H1 (cell line): ENCODE measurements around the gene TMEM204. TPM values are rescaled to one million over a fixed set of nuclear protein-coding genes. Genes with fewer than 3 reads are reported as not detected.

Source experiments
- CTCF ChIA-PET: fragments of 300-600 bp; sonication (Branson Sonifier 250); formaldehyde crosslinking; loops from one replicate; lab custom pipeline; 2021; ENCODE audit not compliant: partially characterized antibody; lab: Charles Lee
- POLR2A ChIA-PET: fragments of 300-600 bp; sonication (Branson Sonifier 250); formaldehyde crosslinking; loops from one replicate; lab custom pipeline; 2021; ENCODE audit warnings: inconsistent platforms; ENCODE audit not compliant: partially characterized antibody; lab: Charles Lee
- DNase-seq, 2 experiments: peaks; one replicate each; pipeline versions ENCODE4 v3.0.0 to v3.0.0-alpha.2; 2010 to 2022; ENCODE audit warnings: low spot score in 2 of 2, low read depth in 1 of 2, mixed read lengths in 1 of 2
- FAIRE-seq: peaks from 2 replicates; lab custom pipeline; 2011; peaks lifted over from hg19 to GRCh38; lab: Jason Lieb, UNC
- H2AFZ ChIP-seq: 2 replicates; pipeline ENCODE4 v1.8.1; 2012; ENCODE audit warnings: low read length, inconsistent platforms
- H2AK5ac ChIP-seq: 2 replicates; pipeline ENCODE4 v1.6.1; 2013; ENCODE audit warnings: low read depth, low read length
- H2BK120ac ChIP-seq: replicated peaks from 2 replicates; pipeline ENCODE3; 2013; ENCODE audit warnings: low read depth, low read length, inconsistent platforms
- H2BK12ac ChIP-seq: 2 replicates; pipeline ENCODE4 v1.6.1; 2013; ENCODE audit warnings: low read depth, low read length
- H2BK15ac ChIP-seq: 2 replicates; pipeline ENCODE4 v1.6.1; 2013; ENCODE audit warnings: low read length
- H2BK20ac ChIP-seq: 2 replicates; pipeline ENCODE4 v1.6.1; 2013; ENCODE audit warnings: low read length
- H2BK5ac ChIP-seq: 2 replicates; pipeline ENCODE4 v1.6.1; 2013; ENCODE audit warnings: low read depth, low read length
- H3K14ac ChIP-seq: 2 replicates; pipeline ENCODE4 v1.6.1; 2013; ENCODE audit warnings: inconsistent platforms; ENCODE audit not compliant: insufficient read length
- H3K18ac ChIP-seq: 2 replicates; pipeline ENCODE4 v1.6.1; 2013; ENCODE audit warnings: low read length; ENCODE audit errors: extremely low read depth
- H3K23ac ChIP-seq: 2 replicates; pipeline ENCODE4 v1.6.1; 2013; ENCODE audit warnings: inconsistent platforms; ENCODE audit not compliant: insufficient read length
- H3K23me2 ChIP-seq: 2 replicates; pipeline ENCODE4 v1.6.1; 2013; ENCODE audit warnings: low read depth, low read length
- H3K27ac ChIP-seq: 2 replicates; pipeline ENCODE4 v1.6.1; 2011; ENCODE audit warnings: low read depth, low read length, inconsistent platforms
- H3K27me3 ChIP-seq, 4 experiments: replicated peaks in 1 of 4; 1 replicate in 1 of 4; 2 replicates in 3 of 4; pipeline versions ENCODE4 v1.6.1 to v1.8.1; 2011 to 2013; ENCODE audit warnings: low read length in 3 of 4, mild to moderate bottlenecking in 3 of 4, inconsistent platforms in 2 of 4, mixed read lengths in 2 of 4, moderate library complexity in 1 of 4; ENCODE audit not compliant: control insufficient read depth in 3 of 4, insufficient read depth in 3 of 4; ENCODE audit errors: extremely low read depth in 1 of 4
- H3K36me3 ChIP-seq, 4 experiments: 2 replicates each; pipeline versions ENCODE4 v1.6.1 to v1.8.1; 2011 to 2013; ENCODE audit warnings: mild to moderate bottlenecking in 4 of 4, low read length in 3 of 4, moderate library complexity in 2 of 4, control low read depth in 1 of 4, inconsistent platforms in 1 of 4; ENCODE audit not compliant: insufficient read depth in 4 of 4, control insufficient read depth in 2 of 4
- H3K4ac ChIP-seq: replicated peaks from 2 replicates; pipeline ENCODE3; 2013; ENCODE audit warnings: low read length, low read depth, mixed read lengths, inconsistent platforms; ENCODE audit not compliant: insufficient read length
- H3K4me1 ChIP-seq, 4 experiments: replicated peaks in 1 of 4; 1 replicate in 1 of 4; 2 replicates in 3 of 4; pipeline versions ENCODE4 v1.6.1 to v1.8.1; 2011 to 2013; ENCODE audit warnings: low read length in 3 of 4, inconsistent platforms in 2 of 4, mixed read lengths in 1 of 4; ENCODE audit not compliant: insufficient read depth in 4 of 4, control insufficient read depth in 3 of 4
- H3K4me2 ChIP-seq, 2 experiments: 2 replicates each; pipeline versions ENCODE4 v1.6.1 to v1.8.1; 2011 to 2013; ENCODE audit warnings: low read depth in 2 of 2, low read length in 2 of 2, control low read depth in 1 of 2, inconsistent platforms in 1 of 2, mild to moderate bottlenecking in 1 of 2; ENCODE audit not compliant: insufficient read depth in 1 of 2
- H3K4me3 ChIP-seq, 4 experiments: fragments of 200-600, 300-600 bp in 1 of 4; sonication (generic), shearing (Covaris generic), sonication (Bioruptor Twin) in 1 of 4; 2 replicates each; pipeline versions ENCODE4 v1.5.1 to v1.8.1; 2011 to 2016; ENCODE audit warnings: low read length in 4 of 4, low read depth in 3 of 4, control low read depth in 2 of 4, inconsistent platforms in 2 of 4, mild to moderate bottlenecking in 2 of 4, mixed read lengths in 1 of 4, moderate library complexity in 1 of 4; ENCODE audit not compliant: insufficient read depth in 2 of 4; ENCODE audit errors: extremely low read depth in 1 of 4
- H3K56ac ChIP-seq: replicated peaks from 2 replicates; pipeline ENCODE3; 2013; ENCODE audit warnings: low read depth, mild to moderate bottlenecking, mixed read lengths, low read length, inconsistent platforms; ENCODE audit not compliant: insufficient read length
- H3K79me1 ChIP-seq: 2 replicates; pipeline ENCODE4 v1.6.1; 2013; ENCODE audit warnings: low read depth, low read length, control low read depth
- H3K79me2 ChIP-seq, 2 experiments: 2 replicates each; pipeline versions ENCODE4 v1.6.1 to v1.8.1; 2012 to 2013; ENCODE audit warnings: low read length in 2 of 2, mild to moderate bottlenecking in 2 of 2, inconsistent platforms in 1 of 2; ENCODE audit not compliant: insufficient read depth in 2 of 2, control insufficient read depth in 1 of 2
- H3K9ac ChIP-seq, 4 experiments: replicated peaks in 1 of 4; 1 replicate in 1 of 4; 2 replicates in 3 of 4; pipeline versions ENCODE4 v1.6.1 to v1.8.1; 2011 to 2013; ENCODE audit warnings: low read depth in 3 of 4, low read length in 3 of 4, control low read depth in 2 of 4, mild to moderate bottlenecking in 2 of 4, moderate library complexity in 2 of 4, inconsistent platforms in 1 of 4; ENCODE audit errors: extremely low read depth in 1 of 4
- H3K9me3 ChIP-seq, 2 experiments: 2 replicates each; pipeline versions ENCODE4 v1.6.1 to v1.8.1; 2012 to 2013; ENCODE audit warnings: mild to moderate bottlenecking in 2 of 2, moderate library complexity in 2 of 2, control low read depth in 1 of 2, inconsistent platforms in 1 of 2, low read depth in 1 of 2, low read length in 1 of 2, mixed read lengths in 1 of 2; ENCODE audit not compliant: insufficient read depth in 2 of 2
- H4K20me1 ChIP-seq, 2 experiments: replicated peaks in 1 of 2; 2 replicates each; pipeline versions ENCODE3 to v1.8.1; 2011 to 2013; ENCODE audit warnings: inconsistent platforms in 2 of 2, low read length in 2 of 2, mild to moderate bottlenecking in 1 of 2; ENCODE audit not compliant: insufficient read depth in 2 of 2, control insufficient read depth in 1 of 2
- H4K5ac ChIP-seq: 2 replicates; pipeline ENCODE4 v1.6.1; 2013; ENCODE audit warnings: low read length, low read depth, mixed read lengths, inconsistent platforms; ENCODE audit not compliant: insufficient read length
- H4K8ac ChIP-seq: 2 replicates; pipeline ENCODE4 v1.8.0; 2013; ENCODE audit warnings: mild to moderate bottlenecking, moderate library complexity, low read length, inconsistent platforms; ENCODE audit not compliant: insufficient read depth; ENCODE audit errors: extremely low read depth
- H4K91ac ChIP-seq: replicated peaks from 2 replicates; pipeline ENCODE3; 2013; ENCODE audit warnings: low read length, mixed read lengths, inconsistent platforms; ENCODE audit not compliant: insufficient read length
- CTBP2 ChIP-seq: IDR thresholded peaks from 2 replicates; pipeline ENCODE4 v1.7.0; 2011; ENCODE audit warnings: borderline replicate concordance, mild to moderate bottlenecking, moderate library complexity, mixed read lengths, low read length; ENCODE audit not compliant: insufficient read depth, insufficient read length
- POLR2A ChIP-seq, 2 experiments: IDR thresholded peaks; 1 replicate in 1 of 2; 2 replicates in 1 of 2; pipeline ENCODE4 v1.6.1; 2011; ENCODE audit warnings: low read depth in 2 of 2, low read length in 2 of 2, mild to moderate bottlenecking in 2 of 2; ENCODE audit errors: control extremely low read depth in 1 of 2
- TAF7 ChIP-seq: optimal IDR thresholded peaks from 2 replicates; pipeline ENCODE3; 2011; ENCODE audit warnings: low read depth, mild to moderate bottlenecking, inconsistent platforms, low read length, moderate library complexity, borderline replicate concordance
- WGBS, 2 experiments: shearing (Covaris generic) in 1 of 2; methylation state at CpG; one replicate each; pipeline versions ENCODE4 v1.1.6 to v1.1.7; 2013 to 2015; ENCODE audit warnings: low lambda C conversion rate in 2 of 2, mixed read lengths in 2 of 2, inconsistent platforms in 1 of 2, low coverage in 1 of 2, missing lambda C conversion rate in 1 of 2; ENCODE audit not compliant: insufficient replicate concordance in 2 of 2, insufficient coverage in 1 of 2, insufficient read length in 1 of 2; ENCODE audit errors: extremely low coverage in 1 of 2, missing lambda C conversion rate in 1 of 2; 5-methylcytosine and 5-hydroxymethylcytosine counted together
- polyA plus RNA-seq, 7 experiments: library from polyadenylated mRNA; depleted of rRNA in 3 of 7; stranded (reverse) in 5 of 7; unstranded in 2 of 7; fragments of >200 nt in 5 of 7; fragments of 200-250 nt in 2 of 7; gene quantifications; 1 replicate in 5 of 7; 2 replicates in 1 of 7; 4 replicates in 1 of 7; pipeline versions ENCODE4 v1.2.1 to v1.2.3, GENCODE V29; 2011 to 2013; ENCODE audit warnings: missing spikeins in 2 of 7, mixed read lengths in 2 of 7
- total RNA-seq: library from RNA; stranded (reverse); fragmentation: NEBNext Ultra II Directional; extraction: Animal tissue kit (Norgen Biotek cat#: 25700); gene quantifications from 2 replicates; pipeline ENCODE4 v1.2.1, GENCODE V29; 2021
- TF ChIP-seq, protein P1 (sequence below): IDR thresholded peaks from 2 replicates; pipeline ENCODE4 v1.6.1; 2012; ENCODE audit warnings: inconsistent platforms

The TMEM204 gene
- total and polyA plus RNA-seq, 2 of the 8 experiments (the other 6 are each of a cell fraction or from before 2014, with no cell fraction given): not detected

DNA sequence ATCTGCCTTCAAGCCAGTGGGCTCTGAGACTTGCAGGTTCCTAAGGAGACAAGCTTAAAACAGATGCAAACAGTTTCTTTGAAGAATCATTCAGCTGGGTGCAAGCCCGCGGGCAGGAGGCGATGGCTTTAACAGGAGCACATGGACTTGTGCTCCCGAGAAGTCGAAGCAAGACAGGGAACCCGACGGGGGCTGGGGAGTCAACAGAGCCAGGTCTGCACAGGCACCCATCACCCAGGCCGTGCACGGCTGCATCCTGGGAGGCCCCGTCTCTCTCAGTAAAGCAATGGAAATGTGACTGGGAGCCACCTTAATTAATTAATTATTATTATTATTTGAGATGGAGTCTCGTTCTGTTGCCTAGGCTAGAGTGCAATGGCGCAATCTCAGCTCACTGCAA, 44.4 kb upstream of the TMEM204 start:
- Histone ChIP-seq H3K27ac (no peak overlapping the region), H2BK15ac (no peak overlapping the region), H3K4ac (no peak overlapping the region), H3K79me2 (peaks cover 0 to 4% of the 10 kb centered on the region in 2 experiments; a peak in 1 of 4 replicates), H3K9me3 (no peaks in the 10 kb centered on the region; a peak in 1 of 4 replicates), H3K4me2 (no peak overlapping the region), H3K23ac (no peak overlapping the region), H3K4me3 (no peak overlapping the region), H4K20me1 (no peaks in the 10 kb centered on the region), H3K9ac (no peak overlapping the region), H3K18ac (no peak overlapping the region), H2AFZ (no peak overlapping the region), H4K91ac (no peak overlapping the region), H3K56ac (no peak overlapping the region), H3K36me3 (no peaks in the 10 kb centered on the region), H4K8ac (no peak overlapping the region), H4K5ac (no peak overlapping the region), H2BK20ac (no peak overlapping the region), H3K79me1 (peaks cover under 1% of the 10 kb centered on the region), H2AK5ac (no peak overlapping the region), H2BK12ac (no peak overlapping the region), H3K27me3 (no peaks in the 10 kb centered on the region), H3K23me2 (peaks cover 8% of the 10 kb centered on the region), H2BK5ac (no peak overlapping the region), H3K4me1 (peaks cover 0 to 4% (median 3%) of the 10 kb centered on the region in 4 experiments; a peak in 4 of 7 replicates), H2BK120ac (no peak overlapping the region), H3K14ac (no peak overlapping the region)
- ChIA-PET POLR2A (interaction anchor here (16.8 kb wide), 1 partner anchor 22 kb away, joined by 175 read pairs; no protein-coding TSS in a partner anchor), CTCF (no interaction called here)
- TF ChIP-seq, protein P1, sequence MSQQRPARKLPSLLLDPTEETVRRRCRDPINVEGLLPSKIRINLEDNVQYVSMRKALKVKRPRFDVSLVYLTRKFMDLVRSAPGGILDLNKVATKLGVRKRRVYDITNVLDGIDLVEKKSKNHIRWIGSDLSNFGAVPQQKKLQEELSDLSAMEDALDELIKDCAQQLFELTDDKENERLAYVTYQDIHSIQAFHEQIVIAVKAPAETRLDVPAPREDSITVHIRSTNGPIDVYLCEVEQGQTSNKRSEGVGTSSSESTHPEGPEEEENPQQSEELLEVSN: 0 out of 2 replicates have a peak, but pooled peaks have one; percentile 16
- TF ChIP-seq POLR2A (IDR thresholded peaks at IDR 0.05; ENCODE audit: control extremely low read depth in 1 of 2, low read depth in 2 of 2, low read length in 2 of 2) (no peak), CTBP2 (no peak), TAF7 (no peak)
- 87% methylated on average over 12 of the region's 12 CpGs; no CpG with 5 or more reads in 1 of the 2 experiments for WGBS, 2 experiments
- DNase-seq: no peak
- FAIRE-seq: no peak
